Coronary artery (tissue), 2 donors: ENCODE measurements around the gene BTAF1.

Experiments
- DNase-seq: peaks from one replicate; pipeline ENCODE4 v3.0.0-alpha.2; 2017; ENCODE audit warnings: low spot score
- H3K27ac ChIP-seq, 2 donors: fragments of 200-600 bp; sonication (generic); one replicate each; pipeline ENCODE4 v1.5.1; 2016 to 2019
- H3K4me3 ChIP-seq: fragments of 200-600 bp; sonication (generic); 2 replicates; pipeline ENCODE4 v1.5.1; 2016; ENCODE audit warnings: mild to moderate bottlenecking, moderate library complexity
- TF ChIP-seq, protein P1 (sequence below): fragments of 200-600 bp; sonication (generic); IDR thresholded peaks from one replicate; pipeline ENCODE4 v1.5.1; 2019; ENCODE audit warnings: antibody characterized with exemption

The BTAF1 gene

DNA sequence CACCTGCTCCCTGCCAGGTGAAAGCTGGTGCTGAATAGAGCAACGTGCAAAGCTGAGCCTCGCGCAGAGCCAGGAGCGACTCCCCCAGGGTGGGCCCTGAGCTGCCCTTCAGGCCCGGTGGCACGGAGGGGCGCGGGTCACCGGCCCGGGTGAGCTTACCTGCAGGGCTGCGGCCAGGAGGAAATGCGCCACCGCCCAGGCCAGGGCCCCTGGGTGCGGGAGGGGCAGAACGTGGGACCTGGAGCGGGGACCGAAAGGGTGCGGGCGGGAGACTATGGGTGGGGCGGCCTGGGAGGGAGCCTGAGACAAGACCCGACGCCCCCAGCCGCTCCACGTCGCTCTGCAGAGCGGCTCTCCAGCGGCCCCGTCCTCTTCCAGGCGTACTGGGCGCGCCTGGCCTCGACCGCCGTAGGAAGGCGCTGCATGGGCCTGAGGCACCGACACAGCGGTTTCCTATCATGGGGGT is 122.1 kb downstream of the BTAF1 start:
- DNase-seq = no peak

DNA sequence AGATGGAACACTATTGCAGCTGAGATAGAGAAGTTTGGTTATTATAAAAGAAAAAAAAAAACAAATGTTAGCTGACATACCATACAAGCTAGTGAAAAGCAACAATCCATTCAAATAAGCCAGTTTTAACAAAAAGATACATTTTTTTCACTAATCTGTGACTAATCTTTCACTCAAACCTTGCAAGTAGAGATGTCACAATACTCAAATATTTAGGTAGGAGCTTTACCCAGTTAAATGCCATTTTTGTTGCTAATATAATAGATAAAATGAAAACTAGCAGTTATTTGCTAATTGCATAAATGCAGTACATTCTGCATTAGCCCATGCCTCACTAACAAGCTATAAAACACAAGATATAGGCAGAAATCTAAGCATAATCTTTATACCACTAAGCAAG is 123.6 kb downstream of the BTAF1 start:
- H3K27ac ChIP-seq = no peak overlapping the region
- TF ChIP-seq, protein P1, sequence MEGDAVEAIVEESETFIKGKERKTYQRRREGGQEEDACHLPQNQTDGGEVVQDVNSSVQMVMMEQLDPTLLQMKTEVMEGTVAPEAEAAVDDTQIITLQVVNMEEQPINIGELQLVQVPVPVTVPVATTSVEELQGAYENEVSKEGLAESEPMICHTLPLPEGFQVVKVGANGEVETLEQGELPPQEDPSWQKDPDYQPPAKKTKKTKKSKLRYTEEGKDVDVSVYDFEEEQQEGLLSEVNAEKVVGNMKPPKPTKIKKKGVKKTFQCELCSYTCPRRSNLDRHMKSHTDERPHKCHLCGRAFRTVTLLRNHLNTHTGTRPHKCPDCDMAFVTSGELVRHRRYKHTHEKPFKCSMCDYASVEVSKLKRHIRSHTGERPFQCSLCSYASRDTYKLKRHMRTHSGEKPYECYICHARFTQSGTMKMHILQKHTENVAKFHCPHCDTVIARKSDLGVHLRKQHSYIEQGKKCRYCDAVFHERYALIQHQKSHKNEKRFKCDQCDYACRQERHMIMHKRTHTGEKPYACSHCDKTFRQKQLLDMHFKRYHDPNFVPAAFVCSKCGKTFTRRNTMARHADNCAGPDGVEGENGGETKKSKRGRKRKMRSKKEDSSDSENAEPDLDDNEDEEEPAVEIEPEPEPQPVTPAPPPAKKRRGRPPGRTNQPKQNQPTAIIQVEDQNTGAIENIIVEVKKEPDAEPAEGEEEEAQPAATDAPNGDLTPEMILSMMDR = no peak
- DNase-seq = no peak
- no peak overlapping the region for H3K4me3 ChIP-seq

More for the DNA sequence above, 122.1 kb downstream of the BTAF1 start:
- TF ChIP-seq, protein P1 = no peak
- H3K27ac ChIP-seq = no peak overlapping the region
- H3K4me3 ChIP-seq = no peak overlapping the region

DNA sequence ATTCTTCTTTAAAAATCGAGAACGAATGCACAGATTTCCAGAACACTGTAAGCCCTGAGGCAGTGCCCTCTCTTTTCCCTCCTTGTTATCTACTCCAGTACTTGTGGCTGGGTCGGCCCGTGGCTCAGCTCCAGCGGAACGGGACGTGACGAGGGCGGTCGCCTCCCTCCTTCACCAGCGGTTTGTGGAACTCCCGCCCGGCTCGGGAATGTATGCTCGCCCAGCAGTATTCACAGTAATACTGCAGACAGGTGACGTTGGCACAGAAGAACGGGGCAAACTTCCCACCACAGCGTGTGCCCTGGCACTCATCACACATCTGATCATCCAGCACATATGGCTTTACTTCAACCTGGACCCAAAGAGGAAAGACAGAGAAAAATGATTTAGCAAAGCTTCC is 128.5 kb downstream of the BTAF1 start:
- Histone ChIP-seq H3K27ac (no peak overlapping the region), H3K4me3 (no peak overlapping the region)
- TF ChIP-seq, protein P1 = no peak
- DNase-seq = no peak

DNA sequence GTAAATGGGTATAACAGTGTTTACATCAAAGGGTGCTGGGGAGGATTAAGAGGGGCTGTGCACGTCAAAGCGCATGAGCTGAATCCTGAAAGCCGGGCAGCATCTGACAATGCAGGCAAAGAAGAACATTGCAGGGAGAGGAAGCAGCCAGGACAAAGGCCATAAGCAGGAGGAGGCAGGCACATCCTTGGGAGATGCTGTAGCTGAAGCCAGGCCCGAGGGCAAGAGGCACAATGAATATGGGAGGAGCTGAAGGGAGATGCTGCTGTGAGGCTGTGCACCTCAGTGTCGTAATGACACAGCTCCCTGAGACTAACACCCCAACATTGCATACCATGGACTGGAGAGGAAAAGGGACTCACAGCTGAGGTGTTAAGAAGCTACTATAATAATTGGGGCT is 129.2 kb downstream of the BTAF1 start:
- Histone ChIP-seq H3K4me3 (no peak overlapping the region), H3K27ac (no peak overlapping the region)
- no peak for DNase-seq
- TF ChIP-seq, protein P1 = no peak

DNA sequence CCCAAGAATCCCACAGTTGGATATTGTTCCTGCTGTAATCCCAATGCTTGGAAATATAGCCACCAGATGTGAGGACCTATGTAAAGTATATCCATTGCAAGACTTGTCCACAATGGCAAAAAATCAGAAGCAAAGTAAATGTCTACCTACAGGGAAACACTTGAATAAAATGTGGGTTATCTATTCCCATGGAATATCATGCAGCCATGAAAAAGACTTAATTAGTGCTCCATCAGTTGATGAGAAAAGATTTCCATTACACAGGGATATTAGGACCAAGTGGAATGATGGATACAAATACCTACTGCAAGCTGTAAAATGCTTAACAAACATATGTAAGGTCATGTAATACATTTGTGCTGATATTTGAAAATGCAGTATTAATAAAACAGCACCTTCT is 131.2 kb downstream of the BTAF1 start:
- no peak for DNase-seq
- TF ChIP-seq, protein P1 = no peak
- no peak overlapping the region for H3K27ac ChIP-seq
- H3K4me3 ChIP-seq = no peak overlapping the region

DNA sequence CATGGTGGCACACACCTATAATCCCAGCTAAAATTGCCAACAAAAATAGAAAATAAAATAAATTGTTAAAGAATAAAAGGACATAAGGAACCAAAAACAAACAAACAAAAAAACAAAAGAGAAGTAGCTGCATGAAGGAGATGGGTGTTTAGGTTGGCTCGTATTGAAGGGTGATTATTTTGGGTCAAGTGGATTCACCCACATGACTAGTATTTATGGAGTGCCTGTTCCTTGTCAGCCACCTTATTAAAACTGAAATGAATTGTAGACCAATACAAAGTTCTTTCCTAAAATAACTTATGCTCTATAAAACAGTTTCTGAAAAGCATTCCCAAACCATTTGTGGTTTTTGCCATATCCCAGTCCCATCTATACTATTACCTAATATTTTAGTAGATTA is 138.7 kb downstream of the BTAF1 start:
- H3K4me3 ChIP-seq = no peak overlapping the region
- TF ChIP-seq, protein P1 = no peak
- no peak for DNase-seq
- no peak overlapping the region for H3K27ac ChIP-seq

DNA sequence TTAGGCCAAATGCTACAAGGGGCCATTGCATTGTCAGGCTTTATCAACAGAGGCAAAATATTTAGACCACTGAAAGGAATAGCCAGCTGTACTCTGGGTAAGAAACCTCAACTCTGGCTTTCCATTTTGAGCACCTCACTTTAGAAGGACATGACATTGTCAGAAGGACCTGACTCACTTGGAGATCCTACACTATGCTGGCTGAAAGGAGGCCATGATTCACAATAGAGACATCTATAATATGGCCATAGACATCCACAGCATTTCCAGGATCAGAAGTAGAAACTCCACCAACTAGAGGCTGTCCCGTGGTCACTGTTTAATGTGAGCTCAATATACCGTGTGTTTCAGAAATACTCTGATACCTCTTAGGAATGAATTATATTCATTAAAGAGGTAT is 140.9 kb downstream of the BTAF1 start:
- TF ChIP-seq, protein P1 = no peak
- Histone ChIP-seq H3K27ac (no peak overlapping the region), H3K4me3 (no peak overlapping the region)
- no peak for DNase-seq
